Endothelial cell of hepatic sinusoid (primary cell): ENCODE measurements around the gene TMEM219.

ENCODE experiments used
- in situ Hi-C: cut with HindIII; loops from 2 replicates; pipeline ENCODE4 v1.10.0; 2017; ENCODE audit warnings: low sequenced_read_pairs

Gene TMEM219

DNA sequence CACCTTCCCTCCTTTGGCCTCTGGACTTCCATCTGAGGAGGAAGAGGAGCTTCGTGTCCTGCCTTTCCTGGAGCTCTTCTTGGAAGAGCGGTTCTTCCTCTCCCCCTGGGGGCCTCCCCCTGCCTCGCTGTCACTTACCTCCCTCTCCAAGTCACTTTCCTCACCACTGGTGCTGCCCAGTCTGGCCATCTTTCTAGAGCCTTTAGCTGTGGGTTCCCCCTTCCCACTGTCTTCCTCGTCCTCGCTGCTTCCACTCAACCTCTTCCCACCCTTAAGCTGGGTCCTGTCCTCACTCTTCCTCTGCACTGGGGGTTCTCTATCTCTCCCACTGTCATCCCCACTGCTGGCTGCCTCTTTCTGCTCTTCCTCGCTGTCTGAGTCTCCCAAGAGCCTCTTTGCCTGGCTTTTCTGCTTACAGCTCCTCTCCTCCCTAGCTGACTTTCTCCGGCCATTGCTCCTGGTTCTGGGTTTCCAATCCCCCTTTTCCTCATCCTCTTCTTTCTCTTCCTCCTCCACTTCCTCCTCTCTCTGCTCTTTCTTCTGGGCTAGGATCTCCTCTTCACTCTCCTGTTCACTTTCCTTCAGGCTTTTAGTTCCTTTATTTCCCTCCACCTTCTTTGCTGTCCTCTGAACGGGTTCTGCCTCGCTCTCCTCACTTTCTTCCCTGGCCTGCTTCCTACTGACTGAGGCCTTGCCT, 32.2 kb downstream of the TMEM219 start:
- in situ Hi-C loops, result loop anchor here (5.0 kb wide), 1 partner anchor 58 kb away; a partner anchor contains a TSS

DNA sequence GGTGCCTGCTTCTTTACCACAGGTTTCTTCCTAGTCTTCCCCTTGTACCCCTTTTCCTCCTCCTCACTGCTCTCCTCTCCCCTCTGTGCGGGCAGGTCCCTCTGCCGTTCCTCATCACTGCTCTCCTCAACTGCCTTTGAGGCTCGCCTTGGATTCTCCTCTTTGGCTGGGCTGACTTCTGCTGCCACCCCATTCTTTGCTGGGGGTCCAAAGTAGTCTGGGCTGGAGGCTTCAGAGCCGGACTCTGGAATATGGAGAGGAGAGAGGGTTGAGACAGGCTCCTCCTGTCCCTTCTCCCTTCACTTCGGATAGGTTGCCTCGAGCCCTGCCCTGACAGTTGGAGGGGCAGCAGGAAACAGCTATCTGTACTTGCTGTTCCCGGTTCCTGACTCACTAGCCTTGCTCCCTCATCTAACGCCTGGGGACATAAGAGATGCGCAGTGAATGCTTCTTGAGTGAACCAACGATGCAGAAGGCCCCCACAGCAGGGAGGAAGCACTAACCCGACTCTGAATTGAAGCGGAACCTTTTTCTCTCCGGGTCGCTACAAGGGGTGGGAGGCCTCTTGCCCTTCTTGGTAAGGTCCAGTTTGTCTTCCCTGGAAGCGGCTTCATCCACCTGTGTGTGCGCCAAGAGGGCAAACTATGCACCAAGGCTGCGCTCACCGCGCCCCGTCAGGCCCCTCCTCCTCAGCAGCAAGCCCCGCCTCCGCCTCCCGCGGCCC, 32.9 kb downstream of the TMEM219 start:
- in situ Hi-C loops, result loop anchor here (5.0 kb wide), 1 partner anchor 58 kb away; a partner anchor contains a TSS

DNA sequence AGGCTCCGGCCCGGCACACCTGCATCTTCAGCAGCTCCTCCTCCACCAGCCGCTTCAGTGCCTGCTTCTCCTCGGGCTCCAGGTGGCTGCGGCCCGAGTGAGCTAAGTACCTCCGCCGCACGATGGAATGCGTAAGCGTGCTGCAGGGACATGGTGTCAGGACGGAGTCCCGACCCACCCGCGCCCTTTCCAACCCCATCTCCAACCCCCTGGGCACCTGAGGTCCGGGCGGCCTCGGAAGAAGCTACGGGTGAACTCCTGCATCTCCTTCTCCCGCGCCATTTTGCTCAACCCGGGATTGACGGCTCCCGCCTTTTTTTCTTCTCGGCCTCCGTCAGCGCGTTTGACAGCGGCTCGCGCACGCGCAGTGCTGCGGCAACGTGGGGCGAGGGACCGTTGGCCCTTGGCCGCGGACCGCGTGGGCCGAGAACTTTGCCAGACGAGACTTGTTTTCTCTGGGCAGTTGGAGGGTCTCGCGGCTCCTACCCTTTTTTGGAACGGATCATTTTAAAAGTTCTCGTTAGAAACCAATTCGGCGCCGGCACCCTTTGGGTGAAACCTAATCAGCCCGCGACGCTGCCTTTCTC, 33.5 kb downstream of the TMEM219 start, which contains the start of gene HIRIP3:
Gene HIRIP3 (minus strand): TSS at position 294 of the 587 bp plus-strand sequence. CDS start 12 bp downstream, at position 282.
- in situ Hi-C loops, result no loop called here

DNA sequence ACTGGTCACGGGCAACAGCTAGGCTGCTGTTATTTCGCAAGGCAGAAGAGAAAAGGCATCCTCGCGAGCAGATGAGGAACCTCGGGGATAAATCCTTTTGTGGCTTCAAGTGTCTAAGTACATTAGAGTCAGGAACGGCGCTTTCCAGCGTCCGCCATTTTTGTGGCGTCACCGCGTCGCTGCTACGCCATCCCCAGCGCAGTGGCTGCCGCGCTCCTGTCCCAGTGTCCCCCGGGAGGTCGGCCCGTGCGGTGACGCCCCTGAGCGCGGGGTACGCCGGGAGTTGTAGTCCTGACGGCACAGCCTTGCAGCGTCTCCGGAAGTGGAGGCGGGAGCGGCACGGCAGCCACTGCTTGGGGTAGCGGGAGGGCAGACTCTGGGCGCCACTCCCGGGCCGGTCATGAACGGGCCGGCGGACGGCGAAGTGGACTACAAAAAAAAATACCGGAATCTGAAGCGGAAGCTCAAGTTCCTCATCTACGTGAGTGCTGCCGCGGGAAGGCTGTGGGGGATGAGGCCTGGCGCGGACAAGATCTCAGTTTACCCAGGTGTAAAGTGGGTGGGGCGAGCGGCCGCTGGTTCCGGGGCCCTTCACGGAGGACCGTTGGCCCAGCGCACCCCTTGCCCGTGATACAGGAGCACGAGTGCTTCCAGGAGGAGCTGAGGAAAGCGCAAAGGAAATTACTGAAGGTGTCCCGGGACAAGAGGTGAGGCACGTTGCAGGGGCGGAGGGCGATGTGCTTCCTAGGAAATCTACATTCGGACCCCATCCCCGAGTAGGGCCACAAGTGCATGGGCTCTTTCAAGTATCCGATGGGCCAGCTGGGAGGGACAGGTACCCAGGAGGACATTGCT, 34.3 kb downstream of the TMEM219 start, which contains the start of gene INO80E:
Gene INO80E (plus strand): TSS at position 331 of the 855 bp plus-strand sequence. CDS start 70 bp downstream, at position 401.
- in situ Hi-C loops, result no loop called here

DNA sequence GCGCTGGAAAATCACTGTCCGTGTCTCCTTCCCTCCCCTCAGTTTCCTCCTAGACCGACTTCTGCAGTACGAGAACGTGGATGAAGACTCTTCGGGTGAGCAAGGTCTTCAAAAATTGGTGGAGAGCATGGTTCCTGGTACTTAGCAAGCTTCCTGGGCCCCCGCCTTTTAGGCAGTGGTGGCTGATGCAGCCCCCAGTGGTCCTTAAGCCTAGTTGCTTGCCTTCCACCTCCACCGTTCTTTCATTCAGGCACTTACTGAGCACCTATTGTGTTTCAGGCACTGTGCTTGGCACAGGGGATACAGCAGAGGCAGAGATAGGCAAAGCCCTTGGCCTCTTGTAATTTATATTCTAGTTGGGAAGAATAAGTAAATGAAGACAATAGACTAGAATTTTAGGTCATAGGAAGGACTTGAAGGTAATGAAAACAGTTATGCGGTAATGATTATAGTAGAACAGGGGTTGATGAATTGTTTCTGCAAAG, 34.9 kb downstream of the TMEM219 start:
- in situ Hi-C loops, result no loop called here

DNA sequence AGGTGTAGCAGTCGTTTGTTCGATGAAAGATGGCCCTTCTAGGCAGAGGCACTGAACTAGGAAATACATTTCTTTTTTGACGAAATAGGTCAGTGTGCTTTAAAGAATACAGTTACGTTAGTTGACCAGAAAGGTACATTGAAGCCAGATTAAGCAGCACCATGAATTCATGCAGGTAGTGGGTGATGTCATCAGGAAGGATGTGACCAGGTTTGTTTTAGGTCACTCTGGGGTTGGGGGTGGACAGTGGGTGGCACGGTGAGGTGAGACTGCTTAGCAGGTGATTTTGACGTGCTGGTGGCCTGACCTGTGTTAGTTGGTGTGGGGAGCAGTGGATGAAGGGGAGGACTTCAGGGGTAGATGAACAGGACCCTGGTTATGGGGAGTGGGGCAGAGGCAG, 37.7 kb downstream of the TMEM219 start:
- in situ Hi-C loops, result no loop called here

DNA sequence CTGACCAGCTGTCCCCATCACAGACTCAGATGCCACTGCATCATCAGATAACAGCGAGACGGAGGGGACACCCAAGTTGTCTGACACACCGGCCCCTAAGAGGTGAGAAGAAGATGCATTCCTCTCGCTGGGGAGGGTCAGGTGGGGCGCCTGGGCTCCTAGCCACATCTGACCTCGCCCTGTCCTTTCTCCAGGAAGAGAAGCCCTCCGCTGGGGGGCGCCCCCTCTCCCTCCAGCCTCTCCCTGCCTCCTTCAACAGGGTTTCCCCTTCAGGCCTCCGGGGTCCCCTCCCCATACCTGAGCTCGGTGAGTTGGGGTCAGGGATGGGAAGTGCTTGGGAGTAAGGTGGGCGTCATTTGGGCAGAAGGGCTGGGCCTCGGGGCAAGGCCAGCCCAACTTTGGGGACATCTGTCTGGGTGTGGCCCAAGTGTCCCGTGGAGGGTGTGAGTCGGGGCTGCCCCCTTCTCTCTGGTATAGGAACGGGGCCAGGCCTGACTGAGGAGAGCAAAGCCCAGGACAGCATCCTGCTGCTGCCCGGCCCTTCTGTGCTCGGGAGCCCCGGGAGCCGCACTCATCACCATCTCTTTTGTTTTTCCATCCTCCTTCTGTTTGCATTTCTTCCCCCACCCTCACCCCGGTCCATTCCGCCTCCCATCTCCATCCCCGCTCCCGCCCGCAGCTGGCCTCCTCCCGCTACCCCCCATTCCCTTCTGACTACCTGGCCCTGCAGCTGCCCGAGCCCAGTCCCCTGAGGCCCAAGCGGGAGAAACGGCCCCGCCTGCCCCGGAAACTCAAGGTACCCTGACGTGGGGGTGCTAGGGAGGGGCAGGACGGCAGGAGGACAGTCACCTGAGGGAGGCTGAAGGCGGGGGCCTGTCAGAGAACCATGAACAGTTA, 39.1 kb downstream of the TMEM219 start:
- in situ Hi-C loops, result no loop called here

DNA sequence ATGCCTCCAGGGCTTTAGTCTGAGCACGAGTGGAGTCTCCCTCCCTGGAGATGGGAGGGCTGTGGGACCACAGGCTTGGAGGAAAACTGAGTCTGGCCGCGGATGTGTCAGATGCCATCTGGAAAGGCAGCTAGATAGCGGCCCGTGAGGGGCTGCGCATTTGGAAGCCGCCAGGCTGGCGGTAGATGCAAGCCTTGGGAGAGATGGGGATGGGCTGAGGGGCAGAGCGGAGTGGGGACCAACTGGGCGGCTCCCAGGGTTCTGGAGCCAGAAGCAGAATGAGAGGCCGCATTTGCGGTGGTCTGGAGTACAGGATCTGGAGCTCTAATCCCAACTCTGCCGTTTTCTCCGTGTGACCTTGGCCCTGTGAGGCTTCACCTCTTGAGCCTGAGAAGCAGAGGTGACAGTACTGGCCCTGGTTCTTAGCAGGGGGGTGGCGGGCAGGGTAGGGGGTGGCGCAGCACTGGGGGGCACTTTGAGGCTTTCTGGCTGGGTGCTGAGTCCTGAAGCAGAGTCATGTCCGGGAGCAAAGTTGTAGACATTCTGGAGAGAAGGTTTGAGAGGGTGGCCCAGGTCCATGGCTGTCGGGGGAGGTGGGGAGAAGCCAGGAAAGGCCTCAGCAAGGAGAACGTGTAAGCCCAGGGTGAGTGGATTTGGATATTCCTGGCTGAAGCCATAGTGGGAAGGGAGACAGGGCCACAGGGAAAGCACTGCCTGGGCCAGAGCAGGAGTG, 40.9 kb downstream of the TMEM219 start:
- in situ Hi-C loops, result no loop called here

DNA sequence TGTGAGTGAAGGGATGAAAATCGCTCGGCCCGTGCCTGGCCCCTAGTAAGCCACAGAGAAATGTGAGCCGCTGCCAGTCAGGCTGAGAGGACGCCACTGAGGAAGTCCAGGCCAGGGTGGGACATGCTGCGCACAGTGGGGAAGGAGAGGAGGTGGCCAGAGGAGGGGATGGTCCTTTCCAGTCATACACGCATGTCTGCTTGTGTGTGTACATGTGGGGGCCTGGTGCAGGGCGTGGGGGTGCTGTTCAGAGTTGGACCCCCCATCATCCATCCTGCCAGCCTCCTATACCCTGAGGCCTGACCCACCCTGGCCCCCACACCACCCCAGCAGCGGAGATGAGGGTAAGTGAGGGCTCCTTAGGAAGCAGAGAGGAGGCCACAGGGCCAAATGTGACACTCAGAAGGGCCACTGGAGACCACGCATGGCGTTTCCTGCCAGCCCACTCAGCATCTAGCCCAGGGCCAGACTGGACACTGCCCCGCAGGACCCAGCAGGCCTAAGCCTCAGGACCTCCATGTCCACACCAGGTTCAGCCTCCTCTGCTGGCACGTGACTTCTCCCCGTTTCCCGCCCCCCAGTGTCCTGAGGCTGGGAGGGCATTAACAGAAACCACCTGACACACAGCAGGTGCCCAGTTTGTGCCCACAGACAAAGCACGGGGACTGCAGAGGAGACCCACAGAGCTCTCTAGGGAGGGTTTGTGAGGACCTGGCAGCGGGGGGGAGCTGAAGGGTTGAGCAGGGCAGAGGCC, 42.0 kb downstream of the TMEM219 start:
- in situ Hi-C loops, result no loop called here

DNA sequence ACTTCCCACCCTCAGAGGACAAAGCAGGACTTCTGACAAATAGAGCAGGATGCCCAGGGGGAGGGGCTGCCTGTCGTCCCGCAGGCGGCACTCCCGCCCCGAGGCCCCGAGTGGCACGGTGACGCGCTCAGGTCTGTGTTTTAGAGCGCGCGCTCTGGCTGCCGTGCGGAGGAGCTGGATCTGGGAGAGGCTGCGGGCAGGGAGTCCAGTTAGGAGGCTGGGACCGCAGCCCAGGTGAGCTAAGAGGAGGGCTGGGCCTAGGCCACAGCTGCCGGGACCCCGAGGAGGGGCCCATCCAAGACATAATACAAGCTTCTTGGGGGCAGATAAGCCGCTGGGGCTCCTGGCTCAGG, 42.5 kb downstream of the TMEM219 start:
- in situ Hi-C loops, result no loop called here

DNA sequence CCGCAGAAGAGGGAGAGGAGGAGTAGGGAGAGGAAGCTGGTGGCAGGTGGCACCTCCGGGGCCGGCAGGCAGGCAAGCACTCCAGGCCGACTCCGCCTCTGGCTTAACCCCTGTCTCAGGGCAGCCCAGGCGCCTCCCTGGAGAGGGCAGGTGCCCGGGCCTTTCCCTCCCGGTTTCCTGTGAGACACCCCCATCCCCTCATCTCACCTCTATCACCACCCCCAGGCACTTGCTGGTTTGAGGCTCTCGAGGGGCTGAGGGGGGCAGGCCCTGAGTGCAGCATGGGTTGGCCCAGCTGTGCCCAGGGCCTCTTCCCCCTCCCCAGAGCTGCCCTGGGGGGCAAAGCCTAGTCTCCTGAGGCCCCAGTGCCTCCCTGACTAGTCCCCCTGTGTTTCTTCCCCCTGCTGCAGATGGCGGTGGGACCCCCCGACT, 42.9 kb downstream of the TMEM219 start:
- in situ Hi-C loops, result no loop called here

DNA sequence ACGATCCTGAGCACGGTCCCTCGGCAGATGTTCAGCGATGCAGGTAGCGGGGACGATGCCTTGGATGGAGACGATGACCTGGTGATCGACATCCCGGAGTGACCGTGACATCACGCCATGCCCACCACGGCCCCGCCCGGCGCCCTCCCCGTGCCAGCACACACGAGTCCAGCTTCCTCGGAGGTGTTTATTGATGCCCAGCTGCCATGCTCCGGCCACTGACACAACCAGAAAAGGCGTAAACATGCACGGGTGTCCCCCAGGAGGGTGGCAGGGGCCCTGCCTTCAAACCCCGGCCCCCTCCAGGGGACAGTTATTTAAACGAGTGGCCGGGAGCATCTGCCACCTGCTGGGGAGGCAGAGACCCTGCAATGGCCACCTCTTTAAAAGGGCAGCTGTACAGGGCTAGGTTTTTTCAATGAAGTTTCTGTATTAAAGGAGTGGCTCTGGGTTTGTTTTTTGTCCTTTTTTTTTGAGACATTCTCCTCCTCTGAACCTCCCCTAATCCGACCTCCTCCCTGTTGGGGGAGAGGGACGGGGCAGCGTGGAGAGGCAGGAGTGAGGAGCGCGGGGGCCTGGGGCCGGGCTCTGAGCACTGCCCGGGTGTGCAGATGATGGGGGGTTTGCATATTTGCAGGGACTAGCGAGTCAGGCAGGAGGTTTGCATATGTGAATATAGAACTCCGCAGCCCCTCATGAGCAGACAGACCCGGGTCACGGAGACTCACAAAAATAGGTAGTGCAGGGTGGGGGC, 43.6 kb downstream of the TMEM219 start:
- in situ Hi-C loops, result no loop called here

DNA sequence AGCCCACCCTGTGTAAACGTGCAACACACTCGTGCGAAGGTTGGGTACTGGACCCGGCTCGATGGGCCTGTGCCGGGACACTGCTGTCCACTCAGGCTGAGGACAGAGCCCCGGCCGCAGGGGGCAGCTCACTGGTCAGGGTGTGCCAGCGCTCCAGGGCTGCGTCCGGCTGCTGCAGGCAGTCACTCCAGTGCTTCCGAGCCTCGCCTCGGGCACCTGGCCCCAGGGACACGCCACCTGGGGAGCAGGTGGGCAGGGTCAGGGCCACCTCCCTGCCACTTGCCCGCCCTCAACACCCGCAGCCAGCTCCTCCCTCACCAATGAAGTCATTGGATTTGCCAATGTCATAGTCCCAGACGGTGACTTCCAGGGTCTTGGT, 44.2 kb downstream of the TMEM219 start:
- in situ Hi-C loops, result no loop called here

DNA sequence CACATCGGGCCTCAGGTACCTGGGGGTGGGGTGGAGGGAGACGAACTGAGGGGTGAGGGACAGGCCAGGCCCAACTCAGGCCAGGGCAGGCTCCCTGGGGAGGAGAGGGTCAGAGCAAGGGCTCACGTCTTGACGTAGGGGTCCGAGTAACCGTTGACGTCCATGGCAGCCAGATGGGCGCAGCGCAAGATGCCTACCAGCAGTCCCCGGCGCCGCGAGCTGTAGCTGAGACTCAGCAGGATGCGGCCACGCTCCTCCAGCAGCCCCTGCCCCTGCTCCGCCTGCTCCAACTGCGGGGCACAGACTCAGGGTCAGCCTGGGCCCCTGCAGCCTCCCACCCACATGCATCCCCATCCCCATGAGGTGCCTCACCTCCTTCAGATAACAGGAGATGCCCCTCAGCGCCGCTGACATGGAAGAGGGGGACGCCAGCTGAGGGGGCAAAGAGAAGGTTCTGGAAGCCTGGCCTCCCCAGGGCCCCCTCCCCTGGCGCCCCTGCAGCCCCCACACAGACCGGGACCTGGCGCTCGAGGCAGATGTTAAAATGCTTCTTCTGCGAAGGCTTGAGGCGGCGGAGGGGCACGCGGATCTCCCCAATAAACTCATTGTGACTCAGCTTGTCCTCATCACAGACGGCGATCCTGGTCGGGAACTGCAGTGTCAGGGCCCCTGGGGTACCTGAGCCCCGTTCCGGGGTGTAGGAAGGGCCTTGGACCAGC, 44.9 kb downstream of the TMEM219 start:
- in situ Hi-C loops, result no loop called here

DNA sequence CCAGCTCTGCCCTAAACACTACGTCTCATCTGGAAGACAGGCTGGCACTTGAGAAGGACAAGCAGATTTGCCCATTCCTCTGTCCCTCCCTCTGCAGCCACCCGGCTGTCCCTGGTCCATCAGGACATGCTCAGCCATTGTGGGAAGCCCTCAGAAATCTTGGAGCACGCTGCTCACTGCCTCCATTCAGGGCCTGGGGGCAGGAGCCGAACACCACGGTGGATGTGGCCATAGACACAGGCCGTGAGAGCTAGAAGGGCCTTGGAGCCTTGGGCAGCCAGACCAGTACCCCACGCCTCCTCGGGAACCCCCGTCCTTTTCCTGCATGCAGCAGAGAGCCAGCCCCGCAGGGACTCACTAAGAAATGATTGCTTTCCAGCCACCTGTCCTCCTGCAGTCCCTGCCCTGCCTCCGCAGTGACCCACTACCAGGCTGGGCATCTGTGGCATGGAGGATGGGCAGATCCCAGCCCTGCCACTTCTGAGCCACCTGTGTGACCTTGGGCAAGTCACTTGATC, 45.6 kb downstream of the TMEM219 start:
- in situ Hi-C loops, result no loop called here

DNA sequence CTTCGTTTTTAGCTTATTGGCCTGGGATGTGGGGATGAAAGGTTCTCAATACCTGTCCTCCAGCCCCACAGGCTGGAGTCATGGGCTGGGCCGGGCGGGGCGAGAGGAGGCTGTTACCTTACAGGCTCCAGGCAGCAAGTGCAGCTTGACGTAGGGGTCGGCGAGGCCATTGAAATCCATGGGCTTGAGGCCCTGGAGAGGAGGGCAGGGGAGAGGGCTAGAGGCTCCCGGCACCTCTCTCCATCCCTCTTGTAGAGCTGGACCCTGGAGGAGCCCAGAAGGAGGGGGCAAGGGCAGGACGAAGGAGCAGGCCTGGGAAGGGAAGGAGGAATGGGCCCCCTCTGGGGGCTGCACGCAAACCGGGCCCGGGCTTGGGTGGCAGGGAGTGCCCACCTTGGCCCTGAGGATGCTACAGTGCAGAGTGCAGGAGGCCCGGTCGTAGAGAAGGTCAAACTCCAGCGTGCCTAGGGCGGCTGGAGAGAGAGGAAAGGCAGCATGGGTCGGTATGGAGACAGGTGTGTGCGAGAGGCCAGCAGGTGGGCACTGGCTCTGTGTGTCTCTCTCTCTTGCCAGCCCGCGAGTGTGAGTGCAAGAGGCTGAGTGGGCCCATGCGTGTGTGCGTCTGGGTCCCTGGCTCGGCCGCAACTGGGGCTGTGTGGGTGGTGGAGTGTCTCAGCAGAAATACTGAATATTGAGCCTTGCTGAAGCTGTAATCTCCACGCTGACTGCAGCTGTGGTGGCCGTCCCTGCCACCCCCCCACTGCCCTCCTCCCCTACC, 47.4 kb downstream of the TMEM219 start:
- in situ Hi-C loops, result no loop called here
